K562 (cell line): ENCODE data around the gene USPL1. TPM values are rescaled to one million over a fixed set of nuclear protein-coding genes. Genes with fewer than 3 reads are reported as not detected.

Experiments
- ATAC-seq: fragments of 200-7000 bp; cut with Tn5 transposase; 3 replicates; pipeline ENCODE4 v1.9.1; 2020; ENCODE audit warnings: moderate library complexity
- BruUV-seq: library from RNA; stranded (reverse); fragments of 400-500 nt; replicated peaks from 2 replicates; lab custom pipeline; 2021; lab: Mats Ljungman, UMichigan
- CTCF ChIA-PET: fragments of 300-600 bp; formaldehyde crosslinking; extraction: SDS; loops from one replicate; lab custom pipeline; 2021; ENCODE audit warnings: low intra/inter-chr PET ratio; lab: Yijun Ruan, JAX
- POLR2A ChIA-PET: fragments of 300-600, 350-650 bp; sonication (Branson Sonifier 250); formaldehyde crosslinking; extraction: SDS; loops from one replicate; lab custom pipeline; 2021; ENCODE audit warnings: antibody characterized with exemption, inconsistent platforms; lab: Yijun Ruan, JAX
- DNase-seq, 4 experiments: peaks; one replicate each; pipeline versions ENCODE4 v3.0.0 to v3.0.0-alpha.2; 2011 to 2018; ENCODE audit warnings: low spot score in 3 of 4, mixed read lengths in 3 of 4; ENCODE audit errors: extremely low read depth in 1 of 4
- FAIRE-seq: peaks from 2 replicates; lab custom pipeline; 2011; peaks lifted over from hg19 to GRCh38; lab: Jason Lieb, UNC
- H2AFZ ChIP-seq: 2 replicates; pipeline ENCODE4 v1.6.0; 2011; ENCODE audit warnings: low read depth, low read length, control low read depth, inconsistent platforms
- H3K27ac ChIP-seq: fragments of 200-600 bp; 3 replicates; pipeline ENCODE4 v1.8.0; 2011; ENCODE audit warnings: low read depth, mild to moderate bottlenecking, control low read depth, inconsistent platforms, low read length, moderate library complexity, mixed read lengths; ENCODE audit errors: extremely low read depth
- H3K27me3 ChIP-seq, 2 experiments: fragments of 300-600 bp in 1 of 2; 2 replicates in 1 of 2; 3 replicates in 1 of 2; pipeline versions ENCODE4 v1.6.0 to v1.8.0; 2011; ENCODE audit warnings: inconsistent platforms in 2 of 2, low read length in 2 of 2, mild to moderate bottlenecking in 1 of 2, mixed read lengths in 1 of 2, moderate library complexity in 1 of 2; ENCODE audit not compliant: control insufficient read depth in 2 of 2, insufficient read depth in 2 of 2
- H3K36me3 ChIP-seq: fragments of 300-600 bp; 3 replicates; pipeline ENCODE4 v1.8.0; 2011; ENCODE audit warnings: mild to moderate bottlenecking, low read length, inconsistent platforms; ENCODE audit not compliant: control insufficient read depth, insufficient read depth
- H3K4me1 ChIP-seq, 2 experiments: fragments of 200-600 bp in 1 of 2; replicated peaks in 1 of 2; 2 replicates in 1 of 2; 3 replicates in 1 of 2; pipeline versions ENCODE4 v1.5.1 to v1.8.0; 2011; ENCODE audit warnings: inconsistent platforms in 2 of 2, low read length in 2 of 2, mild to moderate bottlenecking in 1 of 2, mixed read lengths in 1 of 2, moderate library complexity in 1 of 2; ENCODE audit not compliant: control insufficient read depth in 2 of 2, insufficient read depth in 2 of 2
- H3K4me2 ChIP-seq: 2 replicates; pipeline ENCODE4 v1.6.1; 2011; ENCODE audit warnings: low read length, control low read depth, inconsistent platforms, mixed read lengths; ENCODE audit not compliant: insufficient read depth
- H3K4me3 ChIP-seq: fragments of 200-600 bp; sonication (generic), shearing (Covaris generic); 2 replicates; pipeline ENCODE4 v1.5.1; 2016; ENCODE audit warnings: control low read depth, inconsistent platforms
- H3K79me2 ChIP-seq: fragments of 200-600 bp; 3 replicates; pipeline ENCODE4 v1.8.0; 2011; ENCODE audit warnings: low read length, inconsistent platforms; ENCODE audit not compliant: control insufficient read depth, insufficient read depth
- H3K9ac ChIP-seq, 2 experiments: 2 replicates each; pipeline versions ENCODE4 v1.6.0 to v1.6.1; 2011; ENCODE audit warnings: low read depth in 2 of 2, low read length in 2 of 2, control low read depth in 1 of 2, inconsistent platforms in 1 of 2, mild to moderate bottlenecking in 1 of 2, mixed read lengths in 1 of 2; ENCODE audit not compliant: insufficient read depth in 1 of 2
- H3K9me1 ChIP-seq: one replicate; pipeline ENCODE4 v1.6.0; 2011; ENCODE audit warnings: inconsistent platforms, mild to moderate bottlenecking, low read length, moderate library complexity; ENCODE audit not compliant: control insufficient read depth, insufficient read depth
- H3K9me3 ChIP-seq: replicated peaks from 2 replicates; pipeline ENCODE4 v1.5.1; 2011; ENCODE audit warnings: low read depth, low read length, inconsistent platforms; ENCODE audit not compliant: control insufficient read depth, insufficient read depth
- H4K20me1 ChIP-seq: replicated peaks from 2 replicates; pipeline ENCODE4 v1.6.1; 2011; ENCODE audit warnings: low read length, inconsistent platforms, mixed read lengths; ENCODE audit not compliant: control insufficient read depth, insufficient read depth
- CHAMP1 ChIP-seq: fragments of 450-650 bp; IDR thresholded peaks from 2 replicates; pipeline ENCODE4 v1.6.1; 2016; ENCODE audit warnings: mild to moderate bottlenecking
- DIDO1 ChIP-seq: fragments of 450-650 bp; IDR thresholded peaks from 2 replicates; pipeline ENCODE4 v1.6.1; 2016; ENCODE audit warnings: low read depth, missing biosample characterization, missing genetic modification characterization
- EP400 ChIP-seq: fragments of 450-650 bp; IDR thresholded peaks from 2 replicates; pipeline ENCODE4 v1.6.1; 2017; ENCODE audit warnings: antibody characterized with exemption, mild to moderate bottlenecking, moderate library complexity
- HMBOX1 ChIP-seq: sonication (generic); IDR thresholded peaks from 2 replicates; pipeline ENCODE4 v1.6.1; 2016
- HNRNPL ChIP-seq: fragments of 200-400 bp; formaldehyde crosslinking; IDR thresholded peaks from 2 replicates; pipeline ENCODE4 v1.6.1; 2017; ENCODE audit warnings: low read depth, mild to moderate bottlenecking, low read length
- MAFK ChIP-seq: IDR thresholded peaks from 2 replicates; pipeline ENCODE4 v1.6.1; 2011; ENCODE audit warnings: low read length, improper control_type of control experiment
- MEF2D ChIP-seq: conservative IDR thresholded peaks from 2 replicates; pipeline ENCODE4 v1.6.1; 2016; ENCODE audit warnings: low read depth, missing genetic modification characterization, missing compliant biosample characterization
- MTA3 ChIP-seq: fragments of 450-650 bp; formaldehyde crosslinking; IDR thresholded peaks from 2 replicates; pipeline ENCODE4 v1.6.1; 2017; ENCODE audit warnings: mild to moderate bottlenecking, borderline replicate concordance
- PML ChIP-seq: IDR thresholded peaks from 2 replicates; pipeline ENCODE4 v1.6.1; 2012; ENCODE audit warnings: low read length, inconsistent platforms
- RBM22 ChIP-seq: fragments of 200-400 bp; formaldehyde crosslinking; IDR thresholded peaks from 2 replicates; pipeline ENCODE4 v1.6.1; 2018; ENCODE audit warnings: low read length, low read depth; ENCODE audit not compliant: poor library complexity, severe bottlenecking
- SMC3 ChIP-seq: conservative IDR thresholded peaks from 2 replicates; pipeline ENCODE4 v1.6.1; 2011; ENCODE audit warnings: low read depth, low read length, improper control_type of control experiment; ENCODE audit not compliant: insufficient read depth
- VEZF1 ChIP-seq: fragments of 200-800 bp; sonication (Bioruptor generic); IDR thresholded peaks from 2 replicates; pipeline ENCODE4 v1.6.1; 2017; ENCODE audit warnings: missing genetic modification characterization, missing compliant biosample characterization
- WGBS: fragments of 100-300 bp; shearing (Covaris generic); methylation state at CpG from one replicate; pipeline ENCODE4 v1.1.6; 2016; ENCODE audit warnings: low coverage, mixed read lengths; ENCODE audit not compliant: insufficient coverage; ENCODE audit errors: missing lambda C conversion rate; 5-methylcytosine and 5-hydroxymethylcytosine counted together
- in situ Hi-C: fragments of 300-500 bp; cut with MboI; formaldehyde crosslinking; loops from 4 replicates; pipeline ENCODE4 v1.15.0; 2018; ENCODE audit warnings: inconsistent platforms, mixed read lengths
- intact Hi-C: fragments of 100-400 bp; cut with micrococcal nuclease; formaldehyde crosslinking; loops from 2 replicates; pipeline ENCODE4 v1.14.2; 2022
- polyA plus RNA-seq, 8 experiments: library from polyadenylated mRNA; depleted of rRNA in 4 of 8; stranded (reverse) in 5 of 8; unstranded in 3 of 8; fragments of >200 nt; fragmentation: Nextera tagmentation in 2 of 8; fragmentation: Illumina TruSeq in 1 of 8; extraction: Ambion mirVana in 2 of 8; extraction: Trizol in 1 of 8; gene quantifications; 2 replicates each; pipeline versions ENCODE4 v1.2.1 to v1.2.3, GENCODE V29; 2011 to 2014; ENCODE audit warnings: inconsistent platforms in 1 of 8, missing spikeins in 1 of 8
- total RNA-seq, 7 experiments: library from RNA; depleted of rRNA in 6 of 7; stranded (reverse); fragments of >200 nt in 6 of 7; fragmentation: Illumina TruSeq in 2 of 7; extraction: Trizol in 2 of 7; gene quantifications; 2 replicates each; pipeline versions ENCODE4 v1.2.1 to v1.2.3, GENCODE V29; 2011 to 2021; ENCODE audit warnings: low replicate concordance in 1 of 7

USPL1 gene
- total and polyA plus RNA-seq, 9 of the 15 experiments (the other 6 are each of a cell fraction or from before 2014, with no cell fraction given): 5.5 to 18.0 (median 12.0) TPM

GRCh38 chr13:30685320-30685859 lies 67.7 kb downstream of the USPL1 start (continued):
- TF ChIP-seq HMBOX1 (no peak), CHAMP1 (no peak), RBM22 (no peak), DIDO1 (no peak), EP400 (no peak)
- TF ChIP-seq, all 486 proteins: peak for 0

- no peak overlapping the region for H2AFZ ChIP-seq
- H3K27ac ChIP-seq: no peak overlapping the region; the same call in 2 of the 3 replicates
- in situ Hi-C loops (no loop called here), intact Hi-C loops (no loop called here)
- no peak overlapping the region for H3K4me2 ChIP-seq
- ATAC-seq (no peak), DNase-seq (no peak), FAIRE-seq (no peak)
- peaks cover 4 to 11% of the 10 kb centered on the region in 2 experiments; a peak in 3 of 5 replicates for H3K27me3 ChIP-seq
- BruUV-seq: no TSS peak
- no peaks in the 10 kb centered on the region for H3K9me3 ChIP-seq
- no peaks in the 10 kb centered on the region for H3K79me2 ChIP-seq
- peaks cover 0 to 4% of the 10 kb centered on the region in 2 experiments; a peak in 3 of 5 replicates for H3K4me1 ChIP-seq
- H3K36me3 ChIP-seq: no peaks in the 10 kb centered on the region
- WGBS: 3% methylated on average over 2 of the region's 2 CpGs
- no peak overlapping the region for H3K4me3 ChIP-seq
- CTCF ChIA-PET: no interaction called here
- POLR2A ChIA-PET: no interaction called here
- H3K9ac ChIP-seq: no peak overlapping the region
- no peaks in the 10 kb centered on the region for H4K20me1 ChIP-seq
- H3K9me1 ChIP-seq: no peaks in the 10 kb centered on the region
- TF ChIP-seq MAFK (no peak), HMBOX1 (no peak), MEF2D (tag) (no peak), SMC3 (no peak), PML (no peak), MTA3 (no peak), VEZF1 (CRISPR knock-in tag) (no peak), HNRNPL (no peak)
These were observed 68.3 kb downstream of the USPL1 start for GRCh38 chr13:30685987-30686386.
